Left ventricle myocardium inferior (tissue), 1 donor: ENCODE measurements around the gene LARGE1. TPM values are rescaled to one million over a fixed set of nuclear protein-coding genes. Genes with fewer than 3 reads are reported as not detected.

Experiments
- DNase-seq: peaks from one replicate; pipeline ENCODE4 v3.0.0-alpha.2; 2020
- H3K27ac ChIP-seq: fragments of 200-600 bp; replicated peaks from 2 replicates; pipeline ENCODE4 v1.8.0; 2021
- H3K27me3 ChIP-seq: fragments of 200-600 bp; 2 replicates; pipeline ENCODE4 v1.8.0; 2021; ENCODE audit warnings: low read depth
- H3K36me3 ChIP-seq: fragments of 200-600 bp; 2 replicates; pipeline ENCODE4 v1.8.0; 2021
- H3K4me1 ChIP-seq: fragments of 200-600 bp; 2 replicates; pipeline ENCODE4 v1.8.0; 2021
- H3K4me3 ChIP-seq: fragments of 200-600 bp; 2 replicates; pipeline ENCODE4 v1.8.0; 2021; ENCODE audit warnings: mild to moderate bottlenecking, moderate library complexity
- H3K9me3 ChIP-seq: fragments of 200-600 bp; replicated peaks from 2 replicates; pipeline ENCODE4 v1.8.0; 2021
- intact Hi-C: fragments of 100-400 bp; cut with micrococcal nuclease; formaldehyde crosslinking; loops from one replicate; pipeline ENCODE4 v1.11.0; 2022
- total RNA-seq: library from RNA; stranded (reverse); fragmentation: NEBNext Ultra II Directional; extraction: Animal tissue kit (Norgen Biotek cat#: 25700); gene quantifications from one replicate; pipeline ENCODE4 v1.2.1, GENCODE V29; 2021
- TF ChIP-seq, protein P1 (sequence below): fragments of 200-600 bp; IDR thresholded peaks from 2 replicates; pipeline ENCODE4 v1.8.0; 2021; ENCODE audit warnings: antibody characterized with exemption, mild to moderate bottlenecking, borderline replicate concordance
- donor health status: DM: no; HTN: yes; CAD: no; lungs with severe emphysema.

LARGE1 gene
- total RNA-seq, 1 donor from 2014 or later = 117 TPM

DNA sequence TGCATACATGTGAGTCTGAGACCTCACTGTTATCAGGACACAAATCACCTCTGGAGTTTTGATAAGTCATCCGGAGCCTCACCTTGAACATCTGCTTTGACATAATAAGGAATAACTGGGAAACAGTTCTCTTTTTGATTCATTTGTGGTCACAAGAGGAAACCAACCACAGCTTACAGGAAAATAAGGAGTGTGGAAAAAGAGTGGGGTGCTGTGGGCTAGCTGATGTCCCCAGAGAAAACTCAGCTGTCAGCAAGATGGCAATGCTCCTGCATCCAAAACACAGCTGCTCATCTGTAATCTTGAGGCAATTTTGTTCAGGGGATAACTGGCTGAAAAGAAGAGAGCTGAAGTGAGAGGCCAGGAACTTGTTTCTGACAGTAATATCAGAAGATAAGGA is 445.7 kb downstream of the LARGE1 start:
- no peak overlapping the region for H3K4me3 ChIP-seq
- H3K27ac ChIP-seq = no peak overlapping the region
- TF ChIP-seq, protein P1, sequence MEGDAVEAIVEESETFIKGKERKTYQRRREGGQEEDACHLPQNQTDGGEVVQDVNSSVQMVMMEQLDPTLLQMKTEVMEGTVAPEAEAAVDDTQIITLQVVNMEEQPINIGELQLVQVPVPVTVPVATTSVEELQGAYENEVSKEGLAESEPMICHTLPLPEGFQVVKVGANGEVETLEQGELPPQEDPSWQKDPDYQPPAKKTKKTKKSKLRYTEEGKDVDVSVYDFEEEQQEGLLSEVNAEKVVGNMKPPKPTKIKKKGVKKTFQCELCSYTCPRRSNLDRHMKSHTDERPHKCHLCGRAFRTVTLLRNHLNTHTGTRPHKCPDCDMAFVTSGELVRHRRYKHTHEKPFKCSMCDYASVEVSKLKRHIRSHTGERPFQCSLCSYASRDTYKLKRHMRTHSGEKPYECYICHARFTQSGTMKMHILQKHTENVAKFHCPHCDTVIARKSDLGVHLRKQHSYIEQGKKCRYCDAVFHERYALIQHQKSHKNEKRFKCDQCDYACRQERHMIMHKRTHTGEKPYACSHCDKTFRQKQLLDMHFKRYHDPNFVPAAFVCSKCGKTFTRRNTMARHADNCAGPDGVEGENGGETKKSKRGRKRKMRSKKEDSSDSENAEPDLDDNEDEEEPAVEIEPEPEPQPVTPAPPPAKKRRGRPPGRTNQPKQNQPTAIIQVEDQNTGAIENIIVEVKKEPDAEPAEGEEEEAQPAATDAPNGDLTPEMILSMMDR = no peak
- H3K4me1 ChIP-seq = peaks cover 50% of the 10 kb centered on the region
- H3K36me3 ChIP-seq = no peaks in the 10 kb centered on the region
- intact Hi-C loops = no loop called here
- no peak for DNase-seq
- no peaks in the 10 kb centered on the region for H3K9me3 ChIP-seq
- H3K27me3 ChIP-seq = no peaks in the 10 kb centered on the region

DNA sequence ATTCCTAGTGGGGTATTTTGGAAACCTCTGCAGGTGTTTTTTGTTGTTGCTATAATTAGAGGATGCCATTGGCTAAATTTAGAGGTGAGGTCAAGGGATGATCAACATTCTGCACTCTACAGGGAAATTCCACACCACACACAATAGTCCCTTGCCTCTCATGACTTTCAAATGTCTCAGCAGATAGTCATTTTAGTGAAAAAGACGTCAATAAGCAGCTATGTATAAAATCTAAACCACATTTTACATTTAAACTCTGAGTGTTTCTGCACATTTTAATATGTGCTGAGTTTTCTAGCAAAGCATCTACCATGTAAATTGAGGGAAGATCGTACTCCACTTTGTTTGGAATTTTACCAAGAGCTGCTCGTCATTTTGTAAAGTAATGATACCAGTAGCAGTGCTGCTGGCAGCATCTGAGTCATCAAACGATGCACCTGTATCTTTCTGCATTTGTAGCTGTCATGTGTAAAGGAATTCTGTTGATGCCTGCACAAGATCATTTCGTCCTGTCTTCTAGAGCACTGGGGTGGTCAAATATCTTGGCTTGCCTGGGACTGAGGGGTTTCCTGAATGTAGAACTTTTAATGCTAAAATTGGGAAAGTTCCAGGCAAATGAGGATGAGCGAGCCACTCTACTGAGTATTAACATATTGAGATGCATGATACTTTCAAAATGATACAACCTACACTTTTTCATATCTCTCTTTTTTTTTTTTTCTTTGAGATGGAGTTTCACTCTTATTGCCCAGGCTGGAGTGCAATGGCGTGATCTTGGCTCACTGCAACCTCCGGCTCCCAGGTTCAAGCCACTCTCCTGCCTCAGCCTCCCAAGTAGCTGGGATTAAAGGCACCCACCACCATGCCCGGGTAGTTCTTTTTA is 447.6 kb downstream of the LARGE1 start:
- Histone ChIP-seq H3K27me3 (no peaks in the 10 kb centered on the region), H3K27ac (peak overlapping the region; percentile 65), H3K4me3 (no peak overlapping the region), H3K9me3 (no peaks in the 10 kb centered on the region), H3K36me3 (no peaks in the 10 kb centered on the region), H3K4me1 (peaks cover 50% of the 10 kb centered on the region)
- intact Hi-C loops = no loop called here
- no peak for DNase-seq
- TF ChIP-seq, protein P1 = no peak

DNA sequence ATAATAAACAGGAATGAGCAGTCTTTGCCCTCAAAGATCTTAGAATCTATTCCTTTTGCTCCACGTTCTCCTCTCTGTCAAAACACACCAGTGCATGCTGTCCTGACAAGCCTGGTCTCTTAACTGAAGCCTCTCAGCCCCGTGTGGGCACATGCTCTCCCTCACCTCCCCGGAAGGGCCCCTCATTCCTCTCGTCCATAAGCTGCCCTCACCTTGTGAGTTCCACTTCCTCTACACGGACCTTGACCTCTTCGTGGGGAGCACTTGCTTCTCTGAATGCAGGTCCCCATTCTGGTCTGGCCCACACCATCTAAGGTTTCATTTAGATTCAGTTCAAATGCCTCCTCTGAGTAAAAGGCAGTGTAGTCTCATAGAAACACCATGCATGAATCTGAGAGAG is 449.8 kb downstream of the LARGE1 start:
- intact Hi-C loops = no loop called here
- H3K4me1 ChIP-seq = peaks cover 58% of the 10 kb centered on the region
- H3K27me3 ChIP-seq = no peaks in the 10 kb centered on the region
- H3K9me3 ChIP-seq = no peaks in the 10 kb centered on the region
- no peak for DNase-seq
- no peak overlapping the region for H3K4me3 ChIP-seq
- H3K27ac ChIP-seq = no peak overlapping the region
- TF ChIP-seq, protein P1 = no peak
- no peaks in the 10 kb centered on the region for H3K36me3 ChIP-seq

DNA sequence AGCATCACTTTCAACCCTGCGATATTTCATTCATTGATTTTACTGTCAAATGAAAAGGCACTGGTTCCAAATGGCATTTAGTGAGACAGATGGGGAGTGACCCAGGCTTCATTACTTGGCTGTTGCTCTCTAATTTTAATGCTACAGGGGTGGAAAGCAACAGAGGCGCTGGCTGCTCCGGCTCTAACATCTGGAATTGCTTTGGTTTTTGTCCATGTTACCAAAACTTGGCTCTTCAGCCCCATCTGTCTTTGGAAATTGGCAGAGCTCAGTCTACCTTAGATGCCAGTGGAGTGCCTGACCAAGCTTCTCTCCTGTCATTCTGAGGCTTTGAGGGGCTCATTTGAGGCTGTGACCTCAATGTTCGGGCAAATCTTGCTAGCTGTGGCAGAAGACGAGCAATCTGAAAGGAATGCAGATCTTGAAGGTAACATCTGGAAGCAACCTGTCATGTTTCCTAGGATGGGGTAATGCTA is 452.6 kb downstream of the LARGE1 start:
- peaks cover under 1% of the 10 kb centered on the region for H3K9me3 ChIP-seq
- H3K4me3 ChIP-seq = no peak overlapping the region
- H3K27ac ChIP-seq = peak overlapping the region; percentile 20
- H3K4me1 ChIP-seq = peaks cover 49% of the 10 kb centered on the region
- no peak for DNase-seq
- intact Hi-C loops = no loop called here
- H3K27me3 ChIP-seq = no peaks in the 10 kb centered on the region
- TF ChIP-seq, protein P1 = peak; percentile 26
- H3K36me3 ChIP-seq = no peaks in the 10 kb centered on the region

DNA sequence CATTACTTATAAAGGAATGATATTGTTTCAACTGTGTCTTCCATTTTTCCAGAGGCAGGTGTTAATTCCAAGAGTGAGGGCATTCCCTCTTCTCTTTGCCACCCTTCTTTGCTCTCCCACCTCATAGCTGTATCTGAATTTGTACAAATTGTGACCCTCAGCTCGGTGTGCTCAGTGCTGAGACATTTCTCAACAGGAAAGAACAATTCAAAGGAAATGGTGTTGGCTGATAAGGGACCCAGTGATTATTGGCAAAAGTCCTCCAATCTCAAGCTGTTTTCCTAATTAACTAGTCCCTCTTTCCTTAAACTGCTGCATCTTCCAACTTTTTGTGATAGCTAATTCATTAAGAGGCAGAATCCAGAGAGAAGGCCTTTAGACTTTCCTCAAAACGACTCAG is 453.2 kb downstream of the LARGE1 start:
- intact Hi-C loops = no loop called here
- no peaks in the 10 kb centered on the region for H3K27me3 ChIP-seq
- H3K4me1 ChIP-seq = peaks cover 43% of the 10 kb centered on the region
- no peaks in the 10 kb centered on the region for H3K36me3 ChIP-seq
- H3K4me3 ChIP-seq = no peak overlapping the region
- peaks cover 6% of the 10 kb centered on the region for H3K9me3 ChIP-seq
- H3K27ac ChIP-seq = peak overlapping the region; percentile 20
- DNase-seq = no peak
- TF ChIP-seq, protein P1 = no peak
